Measurements from ENCODE around the gene SDK1.

DNA sequence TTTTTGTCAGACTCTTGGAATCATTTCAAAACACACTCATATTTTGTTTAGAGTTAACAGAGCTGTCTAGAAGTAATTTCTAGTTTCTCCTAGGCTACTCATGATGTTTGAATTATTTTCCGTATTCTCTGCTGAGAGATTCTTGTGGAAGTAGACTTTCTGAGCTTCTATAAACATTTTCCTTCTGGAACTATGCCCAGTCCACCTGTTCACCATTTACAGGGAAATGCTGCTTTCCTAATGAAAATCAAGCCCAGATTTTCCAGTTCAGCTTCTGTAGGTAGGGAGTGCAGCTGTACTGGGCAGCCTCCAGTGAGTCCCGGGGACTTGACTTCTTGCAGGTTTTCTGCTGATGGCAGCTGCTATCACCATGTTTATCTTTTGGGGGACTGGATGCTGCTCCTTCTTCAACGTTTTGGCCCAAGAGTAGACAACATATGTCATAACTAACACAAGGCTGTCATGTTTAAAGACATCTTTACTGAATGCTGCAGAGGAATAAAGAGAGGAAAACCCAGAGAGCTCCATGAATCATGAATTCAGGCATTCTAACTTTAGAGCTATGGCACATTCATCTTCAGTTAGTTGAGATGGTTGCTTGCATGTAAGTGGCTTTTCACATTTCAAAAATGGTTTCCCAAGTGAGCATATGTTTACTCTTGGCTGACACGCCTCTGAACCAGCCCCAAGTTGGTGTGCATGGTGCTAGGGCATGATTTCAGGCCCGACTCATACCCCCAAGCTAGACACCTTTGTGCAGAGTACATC, 85.6 kb downstream of the SDK1 start:
- TF ChIP-seq, protein P1, sequence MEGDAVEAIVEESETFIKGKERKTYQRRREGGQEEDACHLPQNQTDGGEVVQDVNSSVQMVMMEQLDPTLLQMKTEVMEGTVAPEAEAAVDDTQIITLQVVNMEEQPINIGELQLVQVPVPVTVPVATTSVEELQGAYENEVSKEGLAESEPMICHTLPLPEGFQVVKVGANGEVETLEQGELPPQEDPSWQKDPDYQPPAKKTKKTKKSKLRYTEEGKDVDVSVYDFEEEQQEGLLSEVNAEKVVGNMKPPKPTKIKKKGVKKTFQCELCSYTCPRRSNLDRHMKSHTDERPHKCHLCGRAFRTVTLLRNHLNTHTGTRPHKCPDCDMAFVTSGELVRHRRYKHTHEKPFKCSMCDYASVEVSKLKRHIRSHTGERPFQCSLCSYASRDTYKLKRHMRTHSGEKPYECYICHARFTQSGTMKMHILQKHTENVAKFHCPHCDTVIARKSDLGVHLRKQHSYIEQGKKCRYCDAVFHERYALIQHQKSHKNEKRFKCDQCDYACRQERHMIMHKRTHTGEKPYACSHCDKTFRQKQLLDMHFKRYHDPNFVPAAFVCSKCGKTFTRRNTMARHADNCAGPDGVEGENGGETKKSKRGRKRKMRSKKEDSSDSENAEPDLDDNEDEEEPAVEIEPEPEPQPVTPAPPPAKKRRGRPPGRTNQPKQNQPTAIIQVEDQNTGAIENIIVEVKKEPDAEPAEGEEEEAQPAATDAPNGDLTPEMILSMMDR (IDR thresholded peaks at IDR 0.05), result no peak
- no peak for TF ChIP-seq POLR2A (IDR thresholded peaks at IDR 0.05)
